HepG2 (cell line): ENCODE results near the gene MEIS1. TPM values are rescaled to one million over a fixed set of nuclear protein-coding genes. Genes with fewer than 3 reads are reported as not detected.
A peak's percentile ranks its signal among the peaks of the same experiment; 100 is the strongest.

Experiments used
- ASH2L ChIP-seq: fragments of 300-600, 200-600 bp; sonication (generic); IDR thresholded peaks from 2 replicates; pipeline ENCODE4 v1.7.0; 2017; ENCODE audit warnings: low read depth, mild to moderate bottlenecking, moderate library complexity, mixed read lengths, low read length; ENCODE audit not compliant: insufficient read length
- CTCF ChIP-seq: sonication (generic); formaldehyde crosslinking; IDR thresholded peaks from 2 replicates; pipeline ENCODE4 v1.5.0; 2020; ENCODE audit warnings: mild to moderate bottlenecking, missing genetic modification reagents, moderate library complexity
- HMGXB4 ChIP-seq, 2 experiments: sonication (generic) in 1 of 2; formaldehyde crosslinking in 1 of 2; IDR thresholded peaks; 2 replicates each; pipeline versions ENCODE4 v1.4.0 to v1.6.1; 2018 to 2020; ENCODE audit warnings: missing genetic modification reagents in 2 of 2, borderline replicate concordance in 1 of 2, low read depth in 1 of 2, mild to moderate bottlenecking in 1 of 2, missing biosample characterization in 1 of 2
- IKZF1 ChIP-seq: fragments of 450-650 bp; IDR thresholded peaks from 2 replicates; pipeline ENCODE4 v1.7.1; 2016
- IRF2 ChIP-seq: IDR thresholded peaks from 2 replicates; pipeline ENCODE4 v1.6.1; 2018; ENCODE audit warnings: missing genetic modification reagents, missing compliant biosample characterization
- KAT7 ChIP-seq: IDR thresholded peaks from 2 replicates; pipeline ENCODE4 v1.6.1; 2018; ENCODE audit warnings: borderline replicate concordance, missing compliant biosample characterization
- LRRFIP1 ChIP-seq: sonication (generic); formaldehyde crosslinking; conservative IDR thresholded peaks from 2 replicates; pipeline ENCODE4 v1.4.0; 2020; ENCODE audit warnings: missing genetic modification reagents
- PRPF4 ChIP-seq: fragments of 200-400 bp; formaldehyde crosslinking; IDR thresholded peaks from 2 replicates; pipeline ENCODE4 v1.6.1; 2016; ENCODE audit warnings: low read length, low read depth; ENCODE audit not compliant: poor library complexity, severe bottlenecking
- RAD21 ChIP-seq: fragments of 450-650 bp; formaldehyde crosslinking; IDR thresholded peaks from 2 replicates; pipeline ENCODE4 v1.5.0; 2020; ENCODE audit warnings: mild to moderate bottlenecking
- SIN3A ChIP-seq: IDR thresholded peaks from 2 replicates; pipeline ENCODE4 v1.6.1; 2011; ENCODE audit warnings: low read depth, mild to moderate bottlenecking, control low read depth, low read length, borderline replicate concordance
- SMC3 ChIP-seq: IDR thresholded peaks from 2 replicates; pipeline ENCODE4 v1.6.1; 2011; ENCODE audit warnings: low read length, improper control_type of control experiment
- ZNF101 ChIP-seq: sonication (generic); formaldehyde crosslinking; IDR thresholded peaks from 2 replicates; pipeline ENCODE4 v1.4.0; 2020; ENCODE audit warnings: mild to moderate bottlenecking, low read depth, missing genetic modification reagents, borderline replicate concordance
- ZNF710 ChIP-seq: sonication (generic); formaldehyde crosslinking; IDR thresholded peaks from 2 replicates; pipeline ENCODE4 v1.5.0; 2020; ENCODE audit warnings: mild to moderate bottlenecking, missing genetic modification reagents, borderline replicate concordance
- polyA plus RNA-seq, 8 experiments: library from polyadenylated mRNA; depleted of rRNA in 3 of 8; stranded (reverse) in 7 of 8; unstranded in 1 of 8; fragments of >200 nt; fragmentation: Illumina TruSeq in 4 of 8; extraction: Trizol in 4 of 8; gene quantifications; 2 replicates each; pipeline versions ENCODE4 v1.2.1 to v1.2.3, GENCODE V29; 2011 to 2016; ENCODE audit warnings: low read depth in 4 of 8, missing spikeins in 1 of 8, mixed read lengths in 1 of 8; ENCODE audit not compliant: insufficient read depth in 1 of 8
- total RNA-seq, 5 experiments: library from RNA; depleted of rRNA; stranded (reverse); fragments of >200 nt; fragmentation: Illumina TruSeq; extraction: Trizol; gene quantifications; 2 replicates each; pipeline ENCODE4 v1.2.3, GENCODE V29; 2016; ENCODE audit warnings: low read depth in 1 of 5
- TF ChIP-seq, protein P1 (sequence below): sonication (generic); formaldehyde crosslinking; IDR thresholded peaks from 2 replicates; pipeline ENCODE4 v1.4.0; 2020; ENCODE audit warnings: missing genetic modification reagents, borderline replicate concordance
- TF ChIP-seq, protein P2 (sequence below): sonication (generic); formaldehyde crosslinking; IDR thresholded peaks from 2 replicates; pipeline ENCODE4 v1.4.0; 2020; ENCODE audit warnings: missing genetic modification reagents

Gene MEIS1
- total and polyA plus RNA-seq, 2 of the 13 experiments (the other 11 are each of a cell fraction or from before 2014, with no cell fraction given): 3.8 to 6.0 TPM

DNA sequence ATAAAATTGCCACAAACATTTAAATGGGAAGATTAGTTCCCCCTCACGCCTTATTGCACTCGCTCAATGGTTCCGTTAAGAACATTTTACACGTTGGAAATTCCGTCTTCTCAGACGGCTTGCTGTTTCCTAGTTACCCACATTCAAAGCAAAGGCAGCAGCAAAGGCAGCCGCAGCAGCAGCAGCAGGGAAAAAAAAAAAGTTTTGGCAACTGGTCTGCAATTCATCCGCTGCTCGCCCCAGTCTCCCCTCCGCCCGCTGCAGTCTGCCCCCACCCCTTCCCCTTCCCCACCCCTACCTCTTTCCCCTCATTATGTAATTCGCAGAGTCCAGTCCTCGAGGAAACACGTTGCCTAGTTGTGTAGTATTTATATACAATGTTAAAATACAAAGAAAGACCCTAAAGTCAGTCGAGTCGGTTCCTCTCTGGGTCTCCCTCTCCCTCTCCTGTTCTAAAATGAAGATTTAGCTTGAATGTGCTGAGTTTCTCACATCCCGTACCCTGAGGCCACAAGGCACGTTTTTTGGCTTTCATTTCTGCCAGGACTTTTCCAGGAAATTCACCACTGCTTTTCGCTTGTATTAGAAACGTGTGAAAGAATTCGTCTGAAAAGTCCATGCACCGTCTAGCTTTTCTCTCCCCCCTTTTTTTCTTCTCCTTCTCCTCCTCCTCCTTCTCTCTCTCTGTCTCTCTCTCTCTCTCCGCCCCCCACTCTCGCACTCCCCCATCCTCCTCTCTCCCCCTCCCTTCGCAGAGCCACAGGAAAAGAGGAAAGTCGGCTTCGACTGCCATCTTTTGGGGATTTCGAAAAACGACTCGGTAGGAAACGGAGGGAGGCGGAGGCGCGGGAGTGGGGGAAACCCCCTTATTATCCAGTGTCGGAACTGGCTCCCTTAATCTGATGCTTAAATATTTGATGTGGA is 140.0 kb downstream of the MEIS1 start (continued):
- TF ChIP-seq PRPF4 (peak; percentile 16), SMC3 (peak; percentile 62; the same call in 1 of the 2 replicates), ZNF101 (CRISPR knock-in tag) (no peak), RAD21 (CRISPR knock-in tag) (peak; percentile 59), IKZF1 (no peak), HMGXB4 (CRISPR knock-in tag; IDR thresholded peaks at IDR 0.05; ENCODE audit: borderline replicate concordance in 1 of 2, low read depth in 1 of 2) (peak in 1 of 2 experiments; percentile 36; a peak in 1 of 4 replicates), IRF2 (CRISPR knock-in tag) (0 out of 2 replicates have a peak, but pooled peaks have one; percentile 28), LRRFIP1 (CRISPR knock-in tag) (no peak), ASH2L (peak; percentile 34), SIN3A (no peak), CTCF (CRISPR knock-in tag) (peak; percentile 86), KAT7 (CRISPR knock-in tag) (no peak), ZNF710 (CRISPR knock-in tag) (peak; percentile 35; the same call in 1 of the 2 replicates)
- TF ChIP-seq, protein P1, sequence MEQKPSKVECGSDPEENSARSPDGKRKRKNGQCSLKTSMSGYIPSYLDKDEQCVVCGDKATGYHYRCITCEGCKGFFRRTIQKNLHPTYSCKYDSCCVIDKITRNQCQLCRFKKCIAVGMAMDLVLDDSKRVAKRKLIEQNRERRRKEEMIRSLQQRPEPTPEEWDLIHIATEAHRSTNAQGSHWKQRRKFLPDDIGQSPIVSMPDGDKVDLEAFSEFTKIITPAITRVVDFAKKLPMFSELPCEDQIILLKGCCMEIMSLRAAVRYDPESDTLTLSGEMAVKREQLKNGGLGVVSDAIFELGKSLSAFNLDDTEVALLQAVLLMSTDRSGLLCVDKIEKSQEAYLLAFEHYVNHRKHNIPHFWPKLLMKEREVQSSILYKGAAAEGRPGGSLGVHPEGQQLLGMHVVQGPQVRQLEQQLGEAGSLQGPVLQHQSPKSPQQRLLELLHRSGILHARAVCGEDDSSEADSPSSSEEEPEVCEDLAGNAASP: no peak
- TF ChIP-seq, protein P2, sequence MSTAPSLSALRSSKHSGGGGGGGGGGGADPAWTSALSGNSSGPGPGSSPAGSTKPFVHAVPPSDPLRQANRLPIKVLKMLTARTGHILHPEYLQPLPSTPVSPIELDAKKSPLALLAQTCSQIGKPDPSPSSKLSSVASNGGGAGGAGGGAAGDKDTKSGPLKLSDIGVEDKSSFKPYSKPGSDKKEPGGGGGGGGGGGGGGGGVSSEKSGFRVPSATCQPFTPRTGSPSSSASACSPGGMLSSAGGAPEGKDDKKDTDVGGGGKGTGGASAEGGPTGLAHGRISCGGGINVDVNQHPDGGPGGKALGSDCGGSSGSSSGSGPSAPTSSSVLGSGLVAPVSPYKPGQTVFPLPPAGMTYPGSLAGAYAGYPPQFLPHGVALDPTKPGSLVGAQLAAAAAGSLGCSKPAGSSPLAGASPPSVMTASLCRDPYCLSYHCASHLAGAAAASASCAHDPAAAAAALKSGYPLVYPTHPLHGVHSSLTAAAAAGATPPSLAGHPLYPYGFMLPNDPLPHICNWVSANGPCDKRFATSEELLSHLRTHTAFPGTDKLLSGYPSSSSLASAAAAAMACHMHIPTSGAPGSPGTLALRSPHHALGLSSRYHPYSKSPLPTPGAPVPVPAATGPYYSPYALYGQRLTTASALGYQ: no peak
